HepG2 (cell line): ENCODE results near the gene DLX1. TPM values are rescaled to one million over a fixed set of nuclear protein-coding genes. Genes with fewer than 3 reads are reported as not detected.

Source experiments
- ARID2 ChIP-seq: sonication (generic); formaldehyde crosslinking; IDR thresholded peaks from 2 replicates; pipeline ENCODE4 v1.8.1; 2022; ENCODE audit warnings: mild to moderate bottlenecking, missing genetic modification reagents, borderline replicate concordance
- CEBPG ChIP-seq: IDR thresholded peaks from 2 replicates; pipeline ENCODE4 v1.6.1; 2016
- FOXJ3 ChIP-seq: sonication (generic); formaldehyde crosslinking; IDR thresholded peaks from 2 replicates; pipeline ENCODE4 v1.4.0; 2020; ENCODE audit warnings: missing genetic modification reagents, mild to moderate bottlenecking, borderline replicate concordance
- SNAPC2 ChIP-seq: sonication (generic); formaldehyde crosslinking; IDR thresholded peaks from 2 replicates; pipeline ENCODE4 v1.8.1; 2022; ENCODE audit warnings: mild to moderate bottlenecking, missing genetic modification reagents
- SRF ChIP-seq: IDR thresholded peaks from 2 replicates; pipeline ENCODE4 v1.6.1; 2011; ENCODE audit warnings: mild to moderate bottlenecking, low read depth, low read length, moderate library complexity
- polyA plus RNA-seq, 8 experiments: library from polyadenylated mRNA; depleted of rRNA in 3 of 8; stranded (reverse) in 7 of 8; unstranded in 1 of 8; fragments of >200 nt; fragmentation: Illumina TruSeq in 4 of 8; extraction: Trizol in 4 of 8; gene quantifications; 2 replicates each; pipeline versions ENCODE4 v1.2.1 to v1.2.3, GENCODE V29; 2011 to 2016; ENCODE audit warnings: low read depth in 4 of 8, missing spikeins in 1 of 8, mixed read lengths in 1 of 8; ENCODE audit not compliant: insufficient read depth in 1 of 8
- total RNA-seq, 5 experiments: library from RNA; depleted of rRNA; stranded (reverse); fragments of >200 nt; fragmentation: Illumina TruSeq; extraction: Trizol; gene quantifications; 2 replicates each; pipeline ENCODE4 v1.2.3, GENCODE V29; 2016; ENCODE audit warnings: low read depth in 1 of 5
- TF ChIP-seq, protein P1 (sequence below), 2 experiments: sonication (generic) in 1 of 2; formaldehyde crosslinking in 1 of 2; IDR thresholded peaks; 2 replicates each; pipeline versions ENCODE4 v1.4.0 to v1.6.1; 2016 to 2020; ENCODE audit warnings: borderline replicate concordance in 1 of 2, low read depth in 1 of 2, mild to moderate bottlenecking in 1 of 2, missing genetic modification reagents in 1 of 2
- TF ChIP-seq, protein P2 (sequence below): sonication (generic); formaldehyde crosslinking; IDR thresholded peaks from 2 replicates; pipeline ENCODE4 v1.4.0; 2020; ENCODE audit warnings: mild to moderate bottlenecking, low read depth, missing genetic modification reagents
- TF ChIP-seq, protein P3 (sequence below): sonication (generic); formaldehyde crosslinking; IDR thresholded peaks from 2 replicates; pipeline ENCODE4 v1.5.1; 2020; ENCODE audit warnings: missing genetic modification reagents, mild to moderate bottlenecking, borderline replicate concordance
- TF ChIP-seq, protein P4 (sequence below): sonication (generic); formaldehyde crosslinking; conservative IDR thresholded peaks from 2 replicates; pipeline ENCODE4 v1.4.0; 2020; ENCODE audit warnings: mild to moderate bottlenecking, missing genetic modification reagents, moderate library complexity
- TF ChIP-seq, protein P5 (sequence below), 2 experiments: sonication (generic) in 1 of 2; formaldehyde crosslinking in 1 of 2; IDR thresholded peaks; 2 replicates each; pipeline versions ENCODE4 v1.6.1 to v1.9.0; 2014 to 2022; ENCODE audit warnings: antibody characterized with exemption in 1 of 2, borderline replicate concordance in 1 of 2, inconsistent platforms in 1 of 2, low read depth in 1 of 2, missing genetic modification reagents in 1 of 2
- TF ChIP-seq, protein P6 (sequence below): sonication (generic); formaldehyde crosslinking; IDR thresholded peaks from 2 replicates; pipeline ENCODE4 v1.8.1; 2022; ENCODE audit warnings: mild to moderate bottlenecking, missing genetic modification reagents

DLX1 gene
- total and polyA plus RNA-seq, 2 of the 13 experiments (the other 11 are each of a cell fraction or from before 2014, with no cell fraction given) = 0.18 to 0.86 TPM

DNA sequence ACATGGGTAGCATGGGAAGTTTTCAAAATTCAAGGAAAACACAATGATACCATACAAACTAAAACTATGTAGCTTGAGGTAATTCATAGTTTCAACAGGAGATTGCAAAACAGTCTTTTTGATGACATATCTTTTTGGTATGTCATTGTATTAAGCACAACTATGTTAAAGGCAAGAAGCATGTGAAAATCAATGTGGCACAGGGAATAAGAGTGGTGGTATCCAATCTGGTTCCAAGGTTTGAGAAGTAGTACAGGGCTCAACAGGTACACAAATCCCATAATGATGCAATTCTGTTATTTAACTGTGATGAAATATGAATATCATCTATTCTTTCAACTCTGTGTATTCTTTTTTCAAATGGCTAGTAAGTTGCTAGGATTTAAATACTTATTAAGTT is 33.8 kb downstream of the DLX1 start (continued):
- TF ChIP-seq, protein P1, sequence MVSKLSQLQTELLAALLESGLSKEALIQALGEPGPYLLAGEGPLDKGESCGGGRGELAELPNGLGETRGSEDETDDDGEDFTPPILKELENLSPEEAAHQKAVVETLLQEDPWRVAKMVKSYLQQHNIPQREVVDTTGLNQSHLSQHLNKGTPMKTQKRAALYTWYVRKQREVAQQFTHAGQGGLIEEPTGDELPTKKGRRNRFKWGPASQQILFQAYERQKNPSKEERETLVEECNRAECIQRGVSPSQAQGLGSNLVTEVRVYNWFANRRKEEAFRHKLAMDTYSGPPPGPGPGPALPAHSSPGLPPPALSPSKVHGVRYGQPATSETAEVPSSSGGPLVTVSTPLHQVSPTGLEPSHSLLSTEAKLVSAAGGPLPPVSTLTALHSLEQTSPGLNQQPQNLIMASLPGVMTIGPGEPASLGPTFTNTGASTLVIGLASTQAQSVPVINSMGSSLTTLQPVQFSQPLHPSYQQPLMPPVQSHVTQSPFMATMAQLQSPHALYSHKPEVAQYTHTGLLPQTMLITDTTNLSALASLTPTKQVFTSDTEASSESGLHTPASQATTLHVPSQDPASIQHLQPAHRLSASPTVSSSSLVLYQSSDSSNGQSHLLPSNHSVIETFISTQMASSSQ (IDR thresholded peaks at IDR 0.05; ENCODE audit: low read depth) = no peak
- TF ChIP-seq, protein P1 (CRISPR knock-in tag; IDR thresholded peaks at IDR 0.05; ENCODE audit: borderline replicate concordance) = no peak
- TF ChIP-seq, protein P2, sequence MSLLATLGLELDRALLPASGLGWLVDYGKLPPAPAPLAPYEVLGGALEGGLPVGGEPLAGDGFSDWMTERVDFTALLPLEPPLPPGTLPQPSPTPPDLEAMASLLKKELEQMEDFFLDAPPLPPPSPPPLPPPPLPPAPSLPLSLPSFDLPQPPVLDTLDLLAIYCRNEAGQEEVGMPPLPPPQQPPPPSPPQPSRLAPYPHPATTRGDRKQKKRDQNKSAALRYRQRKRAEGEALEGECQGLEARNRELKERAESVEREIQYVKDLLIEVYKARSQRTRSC = no peak
- no peak for TF ChIP-seq SNAPC2 (CRISPR knock-in tag)
- TF ChIP-seq, protein P3, sequence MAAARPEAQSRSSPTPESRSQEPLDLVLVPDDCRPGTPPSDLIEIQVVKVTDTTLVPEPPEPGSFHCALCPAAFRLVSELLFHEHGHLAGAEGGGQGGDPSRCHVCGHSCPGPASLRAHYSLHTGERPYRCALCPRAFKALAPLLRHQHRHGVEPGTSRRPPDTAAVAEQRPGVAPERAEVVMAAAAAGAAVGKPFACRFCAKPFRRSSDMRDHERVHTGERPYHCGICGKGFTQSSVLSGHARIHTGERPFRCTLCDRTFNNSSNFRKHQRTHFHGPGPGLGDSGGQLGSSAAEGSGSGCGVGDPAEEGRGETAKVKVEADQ (CRISPR knock-in tag) = no peak
- TF ChIP-seq, protein P4, sequence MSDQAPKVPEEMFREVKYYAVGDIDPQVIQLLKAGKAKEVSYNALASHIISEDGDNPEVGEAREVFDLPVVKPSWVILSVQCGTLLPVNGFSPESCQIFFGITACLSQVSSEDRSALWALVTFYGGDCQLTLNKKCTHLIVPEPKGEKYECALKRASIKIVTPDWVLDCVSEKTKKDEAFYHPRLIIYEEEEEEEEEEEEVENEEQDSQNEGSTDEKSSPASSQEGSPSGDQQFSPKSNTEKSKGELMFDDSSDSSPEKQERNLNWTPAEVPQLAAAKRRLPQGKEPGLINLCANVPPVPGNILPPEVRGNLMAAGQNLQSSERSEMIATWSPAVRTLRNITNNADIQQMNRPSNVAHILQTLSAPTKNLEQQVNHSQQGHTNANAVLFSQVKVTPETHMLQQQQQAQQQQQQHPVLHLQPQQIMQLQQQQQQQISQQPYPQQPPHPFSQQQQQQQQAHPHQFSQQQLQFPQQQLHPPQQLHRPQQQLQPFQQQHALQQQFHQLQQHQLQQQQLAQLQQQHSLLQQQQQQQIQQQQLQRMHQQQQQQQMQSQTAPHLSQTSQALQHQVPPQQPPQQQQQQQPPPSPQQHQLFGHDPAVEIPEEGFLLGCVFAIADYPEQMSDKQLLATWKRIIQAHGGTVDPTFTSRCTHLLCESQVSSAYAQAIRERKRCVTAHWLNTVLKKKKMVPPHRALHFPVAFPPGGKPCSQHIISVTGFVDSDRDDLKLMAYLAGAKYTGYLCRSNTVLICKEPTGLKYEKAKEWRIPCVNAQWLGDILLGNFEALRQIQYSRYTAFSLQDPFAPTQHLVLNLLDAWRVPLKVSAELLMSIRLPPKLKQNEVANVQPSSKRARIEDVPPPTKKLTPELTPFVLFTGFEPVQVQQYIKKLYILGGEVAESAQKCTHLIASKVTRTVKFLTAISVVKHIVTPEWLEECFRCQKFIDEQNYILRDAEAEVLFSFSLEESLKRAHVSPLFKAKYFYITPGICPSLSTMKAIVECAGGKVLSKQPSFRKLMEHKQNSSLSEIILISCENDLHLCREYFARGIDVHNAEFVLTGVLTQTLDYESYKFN (CRISPR knock-in tag) = no peak
- TF ChIP-seq, protein P5, sequence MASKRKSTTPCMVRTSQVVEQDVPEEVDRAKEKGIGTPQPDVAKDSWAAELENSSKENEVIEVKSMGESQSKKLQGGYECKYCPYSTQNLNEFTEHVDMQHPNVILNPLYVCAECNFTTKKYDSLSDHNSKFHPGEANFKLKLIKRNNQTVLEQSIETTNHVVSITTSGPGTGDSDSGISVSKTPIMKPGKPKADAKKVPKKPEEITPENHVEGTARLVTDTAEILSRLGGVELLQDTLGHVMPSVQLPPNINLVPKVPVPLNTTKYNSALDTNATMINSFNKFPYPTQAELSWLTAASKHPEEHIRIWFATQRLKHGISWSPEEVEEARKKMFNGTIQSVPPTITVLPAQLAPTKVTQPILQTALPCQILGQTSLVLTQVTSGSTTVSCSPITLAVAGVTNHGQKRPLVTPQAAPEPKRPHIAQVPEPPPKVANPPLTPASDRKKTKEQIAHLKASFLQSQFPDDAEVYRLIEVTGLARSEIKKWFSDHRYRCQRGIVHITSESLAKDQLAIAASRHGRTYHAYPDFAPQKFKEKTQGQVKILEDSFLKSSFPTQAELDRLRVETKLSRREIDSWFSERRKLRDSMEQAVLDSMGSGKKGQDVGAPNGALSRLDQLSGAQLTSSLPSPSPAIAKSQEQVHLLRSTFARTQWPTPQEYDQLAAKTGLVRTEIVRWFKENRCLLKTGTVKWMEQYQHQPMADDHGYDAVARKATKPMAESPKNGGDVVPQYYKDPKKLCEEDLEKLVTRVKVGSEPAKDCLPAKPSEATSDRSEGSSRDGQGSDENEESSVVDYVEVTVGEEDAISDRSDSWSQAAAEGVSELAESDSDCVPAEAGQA (IDR thresholded peaks at IDR 0.05; ENCODE audit: low read depth) = no peak
- TF ChIP-seq, protein P5 (CRISPR knock-in tag; IDR thresholded peaks at IDR 0.05; ENCODE audit: borderline replicate concordance) = no peak
- TF ChIP-seq ARID2 (CRISPR knock-in tag) = no peak
- no peak for TF ChIP-seq SRF
- TF ChIP-seq CEBPG = peak; percentile 64; the same call in 1 of the 2 replicates
- TF ChIP-seq, protein P6, sequence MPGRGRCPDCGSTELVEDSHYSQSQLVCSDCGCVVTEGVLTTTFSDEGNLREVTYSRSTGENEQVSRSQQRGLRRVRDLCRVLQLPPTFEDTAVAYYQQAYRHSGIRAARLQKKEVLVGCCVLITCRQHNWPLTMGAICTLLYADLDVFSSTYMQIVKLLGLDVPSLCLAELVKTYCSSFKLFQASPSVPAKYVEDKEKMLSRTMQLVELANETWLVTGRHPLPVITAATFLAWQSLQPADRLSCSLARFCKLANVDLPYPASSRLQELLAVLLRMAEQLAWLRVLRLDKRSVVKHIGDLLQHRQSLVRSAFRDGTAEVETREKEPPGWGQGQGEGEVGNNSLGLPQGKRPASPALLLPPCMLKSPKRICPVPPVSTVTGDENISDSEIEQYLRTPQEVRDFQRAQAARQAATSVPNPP (CRISPR knock-in tag) = no peak
- no peak for TF ChIP-seq FOXJ3 (CRISPR knock-in tag)
